LNCaP clone FGC (cell line): ENCODE results near the gene NINJ1.

ENCODE experiments used
- DNase-seq: peaks from one replicate; pipeline ENCODE4 v3.0.0-alpha.2; 2011; ENCODE audit warnings: low read depth
- H3K4me3 ChIP-seq: 2 replicates; pipeline ENCODE4 v1.5.1; 2011; ENCODE audit warnings: mild to moderate bottlenecking, low read depth, low read length, control low read depth
- CTCF ChIP-seq: IDR thresholded peaks from 2 replicates; pipeline ENCODE4 v1.5.1; 2012; ENCODE audit warnings: mild to moderate bottlenecking; ENCODE audit not compliant: control insufficient read depth, insufficient read depth; ENCODE audit errors: extremely low read depth

The NINJ1 gene

DNA sequence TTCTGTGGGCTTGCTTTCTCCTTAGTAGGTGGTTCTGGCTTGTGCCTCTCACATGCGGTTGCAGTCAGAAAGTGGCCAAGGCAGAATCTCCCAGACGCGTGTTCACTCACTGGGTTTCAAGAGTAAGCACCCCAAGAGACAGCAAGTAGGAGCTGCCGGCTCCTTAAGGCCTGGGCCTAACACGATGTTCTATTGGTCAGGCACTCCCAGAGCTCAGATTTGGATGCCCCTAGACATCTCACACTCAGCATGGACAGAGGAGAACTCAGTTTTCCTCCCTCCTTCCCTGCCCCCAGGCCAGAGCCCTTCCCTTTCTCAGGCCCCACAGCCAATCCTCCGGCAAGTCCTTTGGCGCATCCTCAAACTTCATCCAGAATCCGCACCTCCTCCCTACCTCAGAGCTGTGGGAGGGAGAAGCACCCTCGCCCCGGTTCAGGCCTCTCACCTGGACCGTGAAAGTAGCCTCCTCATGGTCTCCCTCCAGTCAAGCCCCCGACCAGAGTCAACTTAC, 44.5 kb downstream of the NINJ1 start:
- DNase-seq = no peak
- no peak for TF ChIP-seq CTCF
- H3K4me3 ChIP-seq = no peak overlapping the region

GRCh38 chr9:93089024-93089423, 45.0 kb downstream of the NINJ1 start:
- no peak overlapping the region for H3K4me3 ChIP-seq
- no peak for TF ChIP-seq CTCF
- DNase-seq = no peak

DNA sequence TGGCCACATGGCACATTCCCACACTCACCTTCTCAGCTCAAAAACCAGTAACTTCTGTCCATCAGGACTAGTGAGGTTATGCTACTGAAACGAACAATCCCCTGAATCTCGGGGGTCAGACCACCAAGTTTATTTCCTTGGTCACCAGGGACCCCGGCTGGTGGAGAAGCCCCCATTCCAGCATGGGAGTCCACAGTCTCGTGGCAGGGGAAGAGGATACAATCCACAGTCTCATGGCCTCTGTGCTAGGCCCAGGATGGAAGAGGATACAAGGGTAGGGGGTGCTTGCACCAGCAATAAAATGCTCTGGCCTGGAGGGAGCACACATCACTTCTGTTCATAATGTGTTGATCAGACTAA, 45.4 kb downstream of the NINJ1 start:
- no peak for DNase-seq
- no peak for TF ChIP-seq CTCF
- H3K4me3 ChIP-seq = no peak overlapping the region

- no peak overlapping the region for H3K4me3 ChIP-seq
- no peak for TF ChIP-seq CTCF
- DNase-seq = no peak
Observed at GRCh38 chr9:93087971-93088655, 45.9 kb downstream of the NINJ1 start.

- no peak for TF ChIP-seq CTCF
Observed at GRCh38 chr9:93086447-93087224, 47.4 kb downstream of the NINJ1 start.

DNA sequence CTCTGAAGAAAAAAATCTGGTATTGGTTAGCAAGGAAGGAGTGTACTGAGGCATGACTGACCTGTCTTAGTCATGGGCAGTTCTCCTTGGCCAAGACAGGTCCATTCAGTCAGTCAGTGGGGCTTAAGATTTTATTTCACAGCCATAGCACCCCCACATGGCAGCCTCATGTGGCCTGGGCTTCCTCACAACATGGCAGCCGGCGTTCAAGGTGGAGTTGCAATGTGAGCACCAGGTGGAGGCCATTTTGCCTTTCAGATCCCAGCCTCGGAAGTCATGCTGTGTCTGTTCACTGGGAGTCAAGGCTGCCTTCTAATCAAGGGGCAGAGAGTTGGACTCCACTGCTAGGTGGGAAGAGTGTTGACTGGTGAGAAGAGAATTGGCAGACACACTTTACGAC, 48.4 kb downstream of the NINJ1 start:
- no peak for TF ChIP-seq CTCF
- no peak for DNase-seq
- H3K4me3 ChIP-seq = no peak overlapping the region

More at GRCh38 chr9:93086447-93087224, 47.4 kb downstream of the NINJ1 start:
- H3K4me3 ChIP-seq = no peak overlapping the region
- DNase-seq = no peak

DNA sequence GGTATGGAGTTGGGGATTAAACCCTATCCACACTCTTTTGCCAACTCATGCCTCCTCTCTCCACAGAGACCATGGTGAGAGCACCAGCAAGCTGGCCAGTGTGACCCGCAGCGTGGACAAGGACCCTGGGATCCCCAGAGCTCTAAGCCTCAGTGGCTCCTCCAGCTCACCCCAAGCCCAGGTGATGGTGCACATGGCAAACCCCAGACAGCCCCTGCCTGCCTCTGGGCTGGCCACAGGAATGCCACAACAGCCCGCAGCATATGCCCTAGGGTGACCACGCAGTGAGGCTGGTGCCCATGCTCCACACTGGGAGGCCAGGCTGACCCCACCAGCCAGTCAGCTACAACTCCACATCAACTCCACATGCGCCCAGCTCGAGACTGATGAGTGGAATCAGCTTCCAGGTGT, 49.6 kb downstream of the NINJ1 start:
- H3K4me3 ChIP-seq = no peak overlapping the region
- DNase-seq = no peak
- no peak for TF ChIP-seq CTCF
